ENCODE measurements around the gene SLC8A2.

- no peak for TF ChIP-seq POLR2A (IDR thresholded peaks at IDR 0.05; ENCODE audit: low read length)
- no peak for TF ChIP-seq GATA1 (IDR thresholded peaks at IDR 0.05; ENCODE audit: low read depth, low read length)
Measured at GRCh38 chr19:47469719-47470118, 2.0 kb downstream of the SLC8A2 start.

Data from erythroblast (primary cell).